GM23338 (cell line): Measurements from ENCODE around the gene CKM. TPM values are rescaled to one million over a fixed set of nuclear protein-coding genes. Genes with fewer than 3 reads are reported as not detected.

Experiments used
- ATAC-seq: fragments of 200-7000 bp; cut with Tn5 transposase; 3 replicates; pipeline ENCODE4 v1.9.1; 2020
- DNase-seq: peaks from one replicate; pipeline ENCODE4 v3.0.0-alpha.2; 2015; ENCODE audit warnings: low spot score
- H2AFZ ChIP-seq: fragments of 200-600 bp; sonication (generic); 2 replicates; pipeline ENCODE4 v1.8.0; 2016; ENCODE audit warnings: antibody characterized with exemption, mild to moderate bottlenecking, moderate library complexity
- H3F3A ChIP-seq: fragments of 200-600 bp; sonication (generic); replicated peaks from 2 replicates; pipeline ENCODE4 v1.8.0; 2017; ENCODE audit warnings: antibody characterized with exemption, mixed run types, low read depth
- H3K27ac ChIP-seq: fragments of 200-600 bp; sonication (generic); 2 replicates; pipeline ENCODE4 v1.6.1; 2016; ENCODE audit warnings: low read depth
- H3K27me3 ChIP-seq: fragments of 200-600 bp; sonication (generic); 2 replicates; pipeline ENCODE4 v1.8.0; 2016; ENCODE audit warnings: mild to moderate bottlenecking, mixed run types, moderate library complexity; ENCODE audit not compliant: insufficient read depth
- H3K36me3 ChIP-seq: fragments of 200-600 bp; sonication (generic); 2 replicates; pipeline ENCODE4 v1.8.0; 2016; ENCODE audit warnings: mild to moderate bottlenecking; ENCODE audit not compliant: insufficient read depth
- H3K4me1 ChIP-seq: fragments of 200-600 bp; sonication (generic); 2 replicates; pipeline ENCODE4 v1.8.0; 2016; ENCODE audit warnings: mild to moderate bottlenecking, moderate library complexity; ENCODE audit not compliant: insufficient read depth
- H3K4me2 ChIP-seq: fragments of 200-600 bp; sonication (generic); 2 replicates; pipeline ENCODE4 v1.7.1; 2017; ENCODE audit warnings: mixed run types
- H3K4me3 ChIP-seq: fragments of 200-600 bp; sonication (generic); 2 replicates; pipeline ENCODE4 v1.6.1; 2016; ENCODE audit warnings: mixed run types
- H3K79me2 ChIP-seq: fragments of 200-600 bp; sonication (generic); replicated peaks from 2 replicates; pipeline ENCODE4 v1.8.0; 2017; ENCODE audit warnings: mild to moderate bottlenecking; ENCODE audit not compliant: insufficient read depth
- H3K9me2 ChIP-seq: fragments of 200-600 bp; sonication (generic); 2 replicates; pipeline ENCODE4 v1.8.0; 2017; ENCODE audit not compliant: insufficient read depth
- H4K20me1 ChIP-seq: fragments of 200-600 bp; sonication (generic); replicated peaks from 2 replicates; pipeline ENCODE4 v1.8.0; 2017; ENCODE audit warnings: mild to moderate bottlenecking; ENCODE audit not compliant: insufficient read depth
- H3K27ac Mint-ChIP-seq: 2 replicates; pipeline ENCODE4 v1.8.0; 2020; ENCODE audit warnings: inconsistent platforms, mild to moderate bottlenecking, moderate library complexity, mixed read lengths
- H3K27me3 Mint-ChIP-seq: 3 replicates; pipeline ENCODE4 v1.8.0; 2022; ENCODE audit warnings: low read depth, mild to moderate bottlenecking, moderate library complexity, mixed read lengths, inconsistent platforms; ENCODE audit not compliant: insufficient read depth, poor library complexity
- H3K36me3 Mint-ChIP-seq: 3 replicates; pipeline ENCODE4 v1.8.0; 2021; ENCODE audit warnings: low read depth, mild to moderate bottlenecking, inconsistent platforms, moderate library complexity, mixed read lengths
- H3K4me1 Mint-ChIP-seq: 3 replicates; pipeline ENCODE4 v1.8.0; 2020; ENCODE audit warnings: mild to moderate bottlenecking, inconsistent platforms, mixed read lengths
- H3K4me3 Mint-ChIP-seq: 3 replicates; pipeline ENCODE4 v1.8.0; 2021; ENCODE audit warnings: moderate library complexity, mild to moderate bottlenecking, inconsistent platforms, mixed read lengths
- H3K9me3 Mint-ChIP-seq: 3 replicates; pipeline ENCODE4 v1.8.0; 2020; ENCODE audit warnings: moderate library complexity, mild to moderate bottlenecking, inconsistent platforms, mixed read lengths
- CREB1 ChIP-seq: fragments of 250-450 bp; sonication (Bioruptor Pico); IDR thresholded peaks from 2 replicates; pipeline ENCODE4 v1.5.0; 2020; ENCODE audit warnings: low read depth, mild to moderate bottlenecking, moderate library complexity
- ETS1 ChIP-seq: IDR thresholded peaks from 2 replicates; pipeline ENCODE4 v1.6.1; 2016; ENCODE audit warnings: antibody characterized with exemption
- EZH2 ChIP-seq: fragments of 200-600 bp; sonication (generic); IDR thresholded peaks from one replicate; pipeline ENCODE4 v1.8.0; 2017; ENCODE audit warnings: antibody characterized with exemption, mild to moderate bottlenecking, low read depth; ENCODE audit not compliant: unreplicated experiment
- EZH2phosphoT487 ChIP-seq: fragments of 200-600 bp; sonication (generic); IDR thresholded peaks from one replicate; pipeline ENCODE4 v1.8.1; 2018; ENCODE audit warnings: antibody characterized with exemption; ENCODE audit not compliant: unreplicated experiment
- JUNB ChIP-seq: IDR thresholded peaks from one replicate; pipeline ENCODE4 v1.6.1; 2016; ENCODE audit warnings: antibody characterized with exemption; ENCODE audit not compliant: unreplicated experiment
- NANOG ChIP-seq: IDR thresholded peaks from 2 replicates; pipeline ENCODE4 v1.6.1; 2016; ENCODE audit warnings: antibody characterized with exemption, borderline replicate concordance
- POLR2AphosphoS5 ChIP-seq: IDR thresholded peaks from 2 replicates; pipeline ENCODE4 v1.6.1; 2016; ENCODE audit warnings: antibody characterized with exemption, low read depth
- REST ChIP-seq: IDR thresholded peaks from one replicate; pipeline ENCODE4 v1.6.1; 2018; ENCODE audit warnings: antibody characterized with exemption; ENCODE audit not compliant: unreplicated experiment
- STAT1 ChIP-seq: IDR thresholded peaks from one replicate; pipeline ENCODE4 v1.6.1; 2016; ENCODE audit warnings: antibody characterized with exemption; ENCODE audit not compliant: unreplicated experiment
- ZNF114 ChIP-seq: fragments of 250-450 bp; sonication (Bioruptor Pico); IDR thresholded peaks from 2 replicates; pipeline ENCODE4 v1.5.0; 2020; ENCODE audit warnings: mild to moderate bottlenecking, moderate library complexity
- ZNF331 ChIP-seq: fragments of 250-450 bp; sonication (Bioruptor Pico); IDR thresholded peaks from 2 replicates; pipeline ENCODE4 v1.5.0; 2020; ENCODE audit warnings: low read depth, mild to moderate bottlenecking, moderate library complexity
- polyA plus RNA-seq: library from polyadenylated mRNA; unstranded; fragments of >200 nt; fragmentation: Nextera tagmentation; extraction: Ambion mirVana; gene quantifications from 2 replicates; pipeline ENCODE4 v1.2.1, GENCODE V29; 2016
- total RNA-seq: library from RNA; depleted of rRNA; stranded (reverse); fragments of >200 nt; shearing (Covaris generic); gene quantifications from 2 replicates; pipeline ENCODE4 v1.2.3, GENCODE V29; 2014
- TF ChIP-seq, protein P1 (sequence below), 2 experiments: fragments of 200-600 bp in 1 of 2; sonication (generic) in 1 of 2; conservative IDR thresholded peaks; 2 replicates each; pipeline versions ENCODE4 v1.5.1 to v1.6.1; 2016 to 2017; ENCODE audit warnings: antibody characterized with exemption in 2 of 2, low read depth in 2 of 2, mild to moderate bottlenecking in 2 of 2, moderate library complexity in 1 of 2
- TF ChIP-seq, protein P2 (sequence below): fragments of 250-450 bp; sonication (Bioruptor Pico); IDR thresholded peaks from 2 replicates; pipeline ENCODE4 v1.5.0; 2020; ENCODE audit warnings: mild to moderate bottlenecking, moderate library complexity

CKM gene
- total and polyA plus RNA-seq, 2 experiments from 2014 or later: not detected

DNA sequence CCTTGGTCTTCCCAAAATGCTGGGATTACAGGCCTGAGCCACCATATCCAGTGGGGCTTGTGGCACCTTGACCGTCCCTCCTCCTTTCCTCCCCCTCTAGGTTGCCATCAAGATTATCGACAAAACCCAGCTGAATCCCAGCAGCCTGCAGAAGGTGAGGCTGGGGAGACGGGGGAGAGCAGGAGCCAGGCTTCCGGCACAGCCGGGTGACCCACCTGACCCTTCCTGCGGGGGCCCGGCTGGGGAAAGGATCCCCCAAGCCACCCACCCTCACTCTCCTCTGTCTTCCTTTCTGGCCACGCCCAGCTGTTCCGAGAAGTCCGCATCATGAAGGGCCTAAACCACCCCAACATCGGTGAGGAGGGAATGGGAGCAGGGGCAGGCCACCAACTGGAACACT, 59.7 kb downstream of the CKM start:
- peaks cover 6% of the 10 kb centered on the region for H4K20me1 ChIP-seq
- H3K9me2 ChIP-seq: no peaks in the 10 kb centered on the region
- Mint-ChIP-seq H3K36me3 (no peaks in the 10 kb centered on the region; the same call in 2 of the 3 replicates), H3K27me3 (peaks cover 7% of the 10 kb centered on the region), H3K27ac (no peak overlapping the region), H3K4me1 (no peaks in the 10 kb centered on the region), H3K9me3 (no peaks in the 10 kb centered on the region; the same call in 2 of the 3 replicates), H3K4me3 (no peak overlapping the region)
- no peaks in the 10 kb centered on the region for H3K27me3 ChIP-seq
- H3K4me2 ChIP-seq: no peak overlapping the region
- no peaks in the 10 kb centered on the region for H3K36me3 ChIP-seq
- TF ChIP-seq ETS1 (no peak), ZNF114 (CRISPR knock-in tag) (no peak), EZH2 (no peak), ZNF331 (CRISPR knock-in tag) (no peak), REST (no peak), NANOG (no peak), STAT1 (no peak), POLR2AphosphoS5 (no peak), EZH2phosphoT487 (no peak), JUNB (no peak), CREB1 (CRISPR knock-in tag) (no peak)
- TF ChIP-seq, protein P1, sequence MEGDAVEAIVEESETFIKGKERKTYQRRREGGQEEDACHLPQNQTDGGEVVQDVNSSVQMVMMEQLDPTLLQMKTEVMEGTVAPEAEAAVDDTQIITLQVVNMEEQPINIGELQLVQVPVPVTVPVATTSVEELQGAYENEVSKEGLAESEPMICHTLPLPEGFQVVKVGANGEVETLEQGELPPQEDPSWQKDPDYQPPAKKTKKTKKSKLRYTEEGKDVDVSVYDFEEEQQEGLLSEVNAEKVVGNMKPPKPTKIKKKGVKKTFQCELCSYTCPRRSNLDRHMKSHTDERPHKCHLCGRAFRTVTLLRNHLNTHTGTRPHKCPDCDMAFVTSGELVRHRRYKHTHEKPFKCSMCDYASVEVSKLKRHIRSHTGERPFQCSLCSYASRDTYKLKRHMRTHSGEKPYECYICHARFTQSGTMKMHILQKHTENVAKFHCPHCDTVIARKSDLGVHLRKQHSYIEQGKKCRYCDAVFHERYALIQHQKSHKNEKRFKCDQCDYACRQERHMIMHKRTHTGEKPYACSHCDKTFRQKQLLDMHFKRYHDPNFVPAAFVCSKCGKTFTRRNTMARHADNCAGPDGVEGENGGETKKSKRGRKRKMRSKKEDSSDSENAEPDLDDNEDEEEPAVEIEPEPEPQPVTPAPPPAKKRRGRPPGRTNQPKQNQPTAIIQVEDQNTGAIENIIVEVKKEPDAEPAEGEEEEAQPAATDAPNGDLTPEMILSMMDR (conservative IDR thresholded peaks at IDR 0.05; ENCODE audit: low read depth in 2 of 2): no peak
- TF ChIP-seq, protein P2, sequence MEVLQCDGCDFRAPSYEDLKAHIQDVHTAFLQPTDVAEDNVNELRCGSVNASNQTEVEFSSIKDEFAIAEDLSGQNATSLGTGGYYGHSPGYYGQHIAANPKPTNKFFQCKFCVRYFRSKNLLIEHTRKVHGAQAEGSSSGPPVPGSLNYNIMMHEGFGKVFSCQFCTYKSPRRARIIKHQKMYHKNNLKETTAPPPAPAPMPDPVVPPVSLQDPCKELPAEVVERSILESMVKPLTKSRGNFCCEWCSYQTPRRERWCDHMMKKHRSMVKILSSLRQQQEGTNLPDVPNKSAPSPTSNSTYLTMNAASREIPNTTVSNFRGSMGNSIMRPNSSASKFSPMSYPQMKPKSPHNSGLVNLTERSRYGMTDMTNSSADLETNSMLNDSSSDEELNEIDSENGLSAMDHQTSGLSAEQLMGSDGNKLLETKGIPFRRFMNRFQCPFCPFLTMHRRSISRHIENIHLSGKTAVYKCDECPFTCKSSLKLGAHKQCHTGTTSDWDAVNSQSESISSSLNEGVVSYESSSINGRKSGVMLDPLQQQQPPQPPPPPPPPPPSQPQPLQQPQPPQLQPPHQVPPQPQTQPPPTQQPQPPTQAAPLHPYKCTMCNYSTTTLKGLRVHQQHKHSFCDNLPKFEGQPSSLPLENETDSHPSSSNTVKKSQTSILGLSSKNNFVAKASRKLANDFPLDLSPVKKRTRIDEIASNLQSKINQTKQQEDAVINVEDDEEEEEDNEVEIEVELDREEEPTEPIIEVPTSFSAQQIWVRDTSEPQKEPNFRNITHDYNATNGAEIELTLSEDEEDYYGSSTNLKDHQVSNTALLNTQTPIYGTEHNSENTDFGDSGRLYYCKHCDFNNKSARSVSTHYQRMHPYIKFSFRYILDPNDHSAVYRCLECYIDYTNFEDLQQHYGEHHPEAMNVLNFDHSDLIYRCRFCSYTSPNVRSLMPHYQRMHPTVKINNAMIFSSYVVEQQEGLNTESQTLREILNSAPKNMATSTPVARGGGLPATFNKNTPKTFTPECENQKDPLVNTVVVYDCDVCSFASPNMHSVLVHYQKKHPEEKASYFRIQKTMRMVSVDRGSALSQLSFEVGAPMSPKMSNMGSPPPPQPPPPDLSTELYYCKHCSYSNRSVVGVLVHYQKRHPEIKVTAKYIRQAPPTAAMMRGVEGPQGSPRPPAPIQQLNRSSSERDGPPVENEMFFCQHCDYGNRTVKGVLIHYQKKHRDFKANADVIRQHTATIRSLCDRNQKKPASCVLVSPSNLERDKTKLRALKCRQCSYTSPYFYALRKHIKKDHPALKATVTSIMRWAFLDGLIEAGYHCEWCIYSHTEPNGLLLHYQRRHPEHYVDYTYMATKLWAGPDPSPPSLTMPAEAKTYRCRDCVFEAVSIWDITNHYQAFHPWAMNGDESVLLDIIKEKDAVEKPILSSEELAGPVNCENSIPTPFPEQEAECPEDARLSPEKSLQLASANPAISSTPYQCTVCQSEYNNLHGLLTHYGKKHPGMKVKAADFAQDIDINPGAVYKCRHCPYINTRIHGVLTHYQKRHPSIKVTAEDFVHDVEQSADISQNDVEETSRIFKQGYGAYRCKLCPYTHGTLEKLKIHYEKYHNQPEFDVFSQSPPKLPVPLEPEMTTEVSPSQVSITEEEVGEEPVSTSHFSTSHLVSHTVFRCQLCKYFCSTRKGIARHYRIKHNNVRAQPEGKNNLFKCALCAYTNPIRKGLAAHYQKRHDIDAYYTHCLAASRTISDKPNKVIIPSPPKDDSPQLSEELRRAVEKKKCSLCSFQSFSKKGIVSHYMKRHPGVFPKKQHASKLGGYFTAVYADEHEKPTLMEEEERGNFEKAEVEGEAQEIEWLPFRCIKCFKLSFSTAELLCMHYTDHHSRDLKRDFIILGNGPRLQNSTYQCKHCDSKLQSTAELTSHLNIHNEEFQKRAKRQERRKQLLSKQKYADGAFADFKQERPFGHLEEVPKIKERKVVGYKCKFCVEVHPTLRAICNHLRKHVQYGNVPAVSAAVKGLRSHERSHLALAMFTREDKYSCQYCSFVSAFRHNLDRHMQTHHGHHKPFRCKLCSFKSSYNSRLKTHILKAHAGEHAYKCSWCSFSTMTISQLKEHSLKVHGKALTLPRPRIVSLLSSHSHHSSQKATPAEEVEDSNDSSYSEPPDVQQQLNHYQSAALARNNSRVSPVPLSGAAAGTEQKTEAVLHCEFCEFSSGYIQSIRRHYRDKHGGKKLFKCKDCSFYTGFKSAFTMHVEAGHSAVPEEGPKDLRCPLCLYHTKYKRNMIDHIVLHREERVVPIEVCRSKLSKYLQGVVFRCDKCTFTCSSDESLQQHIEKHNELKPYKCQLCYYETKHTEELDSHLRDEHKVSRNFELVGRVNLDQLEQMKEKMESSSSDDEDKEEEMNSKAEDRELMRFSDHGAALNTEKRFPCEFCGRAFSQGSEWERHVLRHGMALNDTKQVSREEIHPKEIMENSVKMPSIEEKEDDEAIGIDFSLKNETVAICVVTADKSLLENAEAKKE: no peak
- no peak overlapping the region for H3K27ac ChIP-seq
- H2AFZ ChIP-seq: no peak overlapping the region
- no peak for DNase-seq
- no peak for ATAC-seq
- no peaks in the 10 kb centered on the region for H3F3A ChIP-seq
- no peaks in the 10 kb centered on the region for H3K4me1 ChIP-seq
- H3K4me3 ChIP-seq: no peak overlapping the region
- no peaks in the 10 kb centered on the region for H3K79me2 ChIP-seq
